Pancreas (tissue), 10 donors: ENCODE results near the gene ACSS1. TPM values are rescaled to one million over a fixed set of nuclear protein-coding genes. Genes with fewer than 3 reads are reported as not detected.

Experiments
- ATAC-seq, 4 donors: fragments of 200-7000 bp; cut with Tn5 transposase; one replicate each; pipeline versions ENCODE4 v1.8.0 to v1.9.1; 2020; ENCODE audit warnings: mild to moderate bottlenecking in 4 of 4, moderate library complexity in 4 of 4
- DNase-seq, 6 donors: peaks; one replicate each; pipeline ENCODE4 v3.0.0-alpha.2; 2020
- FAIRE-seq: peaks from 2 replicates; lab custom pipeline; 2012; peaks lifted over from hg19 to GRCh38; lab: Jason Lieb, UNC
- H3K27ac ChIP-seq, 4 donors: fragments of 200-600 bp; sonication (generic); 1 replicate in 3 of 4; 2 replicates in 1 of 4; pipeline versions ENCODE4 v1.5.0 to v1.8.0; 2020
- H3K27me3 ChIP-seq, 4 donors: fragments of 200-600 bp; one replicate each; pipeline ENCODE4 v1.8.0; 2021
- H3K36me3 ChIP-seq, 3 donors: fragments of 200-600 bp; sonication (generic) in 1 of 3; one replicate each; pipeline versions ENCODE4 v1.5.0 to v1.8.0; 2020 to 2021
- H3K4me1 ChIP-seq, 3 donors: fragments of 200-600 bp; one replicate each; pipeline ENCODE4 v1.8.0; 2021
- H3K4me3 ChIP-seq, 4 donors: fragments of 200-600 bp; sonication (generic) in 2 of 4; one replicate each; pipeline versions ENCODE4 v1.5.0 to v1.8.0; 2020 to 2021
- H3K9me3 ChIP-seq, 4 donors: fragments of 200-600 bp; one replicate each; pipeline ENCODE4 v1.8.0; 2021
- CTCF ChIP-seq, 4 donors: fragments of 200-600 bp; sonication (generic) in 3 of 4; IDR thresholded peaks; one replicate each; pipeline versions ENCODE4 v1.5.0 to v1.8.0; 2021; ENCODE audit warnings: antibody characterized with exemption in 4 of 4
- WGBS, 2 donors: extraction: QIAGEN DNeasy Blood & Tissue Kit; methylation state at CpG; one replicate each; pipeline ENCODE4 v1.1.7; 2013; 5-methylcytosine and 5-hydroxymethylcytosine counted together
- intact Hi-C, 3 donors: fragments of 100-400 bp; cut with DNase I; formaldehyde crosslinking; loops; one replicate each; pipeline versions ENCODE4 v1.11.1 to v1.14.2; 2022
- polyA plus RNA-seq, 2 donors: library from polyadenylated mRNA; stranded (reverse); fragments of 200-250 nt; gene quantifications; one replicate each; pipeline ENCODE4 v1.2.3, GENCODE V29; 2013
- total RNA-seq, 6 donors: library from RNA; stranded (reverse); fragmentation: NEBNext Ultra II Directional in 4 of 6; extraction: Animal tissue kit (Norgen Biotek cat#: 25700) in 4 of 6; gene quantifications; one replicate each; pipeline versions ENCODE4 v1.2.1 to v1.2.4, GENCODE V29; 2021 to 2023
- donor health status: healthy with polysubstance abuse.
- donor health status: DM: no; HTN: no; CAD: no; lungs with moderate emphysema.
- donor health status: DM: no; HTN: no; CAD: no.
- donor health status: control.
- donor health status: control.
- donor health status: Bipolar disorder and iron deficiency.
- donor health status: DM: yes; HTN: yes; CAD: no.
- donor health status: DM: no; HTN: no; CAD: no.
- donor health status: DM: no; HTN: no; CAD: no.
- donor health status: DM: yes; HTN: yes; CAD: no.

The ACSS1 gene
- total and polyA plus RNA-seq, 8 donors = 30.4 to 47.2 (median 36.0) TPM

GRCh38 chr20:24969186-24970029, 88.5 kb downstream of the ACSS1 start:
- Histone ChIP-seq H3K27ac (no peak overlapping the region), H3K9me3 (no peaks in the 10 kb centered on the region), H3K4me3 (no peak overlapping the region), H3K36me3 (peaks cover 0 to 60% (median 12%) of the 10 kb centered on the region in 3 donors), H3K27me3 (no peaks in the 10 kb centered on the region), H3K4me1 (no peaks in the 10 kb centered on the region)
- ATAC-seq (no peak), FAIRE-seq (no peak), DNase-seq (no peak)
- WGBS, 2 donors = 92 to 93% methylated on average over 19 of the region's 19 CpGs
- intact Hi-C loops = no loop called here
- TF ChIP-seq CTCF (IDR thresholded peaks at IDR 0.05) = no peak

- Histone ChIP-seq H3K4me3 (no peak overlapping the region), H3K36me3 (peaks cover 0 to 71% (median 15%) of the 10 kb centered on the region in 3 donors), H3K27me3 (no peaks in the 10 kb centered on the region), H3K9me3 (no peaks in the 10 kb centered on the region), H3K27ac (no peak overlapping the region), H3K4me1 (no peaks in the 10 kb centered on the region)
- 80 to 81% methylated on average over 5 of the region's 5 CpGs for WGBS, 2 donors
- DNase-seq (no peak), FAIRE-seq (no peak), ATAC-seq (no peak)
- no peak for TF ChIP-seq CTCF (IDR thresholded peaks at IDR 0.05)
- intact Hi-C loops = no loop called here
These were observed 89.6 kb downstream of the ACSS1 start for GRCh38 chr20:24968278-24968800.

- peak in 1 of 6 donors; percentile 25 for DNase-seq
- WGBS, 2 donors = 91 to 93% methylated on average over 15 of the region's 15 CpGs
- FAIRE-seq = no peak
- H3K36me3 ChIP-seq = peaks cover 0 to 61% (median 17%) of the 10 kb centered on the region in 3 donors
- intact Hi-C loops = no loop called here
- no peaks in the 10 kb centered on the region for H3K9me3 ChIP-seq
- no peaks in the 10 kb centered on the region for H3K27me3 ChIP-seq
- no peaks in the 10 kb centered on the region for H3K4me1 ChIP-seq
- no peak for TF ChIP-seq CTCF (IDR thresholded peaks at IDR 0.05)
- no peak overlapping the region for H3K4me3 ChIP-seq
- H3K27ac ChIP-seq = no peak overlapping the region
- no peak for ATAC-seq
These were observed 91.5 kb downstream of the ACSS1 start for GRCh38 chr20:24966317-24967012.

GRCh38 chr20:24965065-24965919, 92.6 kb downstream of the ACSS1 start:
- DNase-seq = peak in 1 of 6 donors; percentile 39
- no peak for TF ChIP-seq CTCF (IDR thresholded peaks at IDR 0.05)
- intact Hi-C loops = no loop called here
- Histone ChIP-seq H3K27ac (no peak overlapping the region), H3K27me3 (no peaks in the 10 kb centered on the region), H3K4me1 (no peaks in the 10 kb centered on the region), H3K4me3 (no peak overlapping the region), H3K9me3 (no peaks in the 10 kb centered on the region), H3K36me3 (peaks cover 0 to 58% (median 17%) of the 10 kb centered on the region in 3 donors)
- ATAC-seq = no peak
- WGBS, 2 donors = 87 to 95% methylated on average over 7 of the region's 7 CpGs
- no peak for FAIRE-seq
